PFSK-1 (cell line): ENCODE measurements around the gene SLC24A3.

Source experiments
- FOXP2 ChIP-seq: optimal IDR thresholded peaks from 2 replicates; pipeline ENCODE3; 2011; ENCODE audit warnings: borderline replicate concordance, control low read depth, inconsistent platforms; ENCODE audit not compliant: insufficient read depth; ENCODE audit errors: extremely low read length, extremely low read depth
- POLR2AphosphoS5 ChIP-seq: IDR thresholded peaks from 2 replicates; pipeline ENCODE4 v1.6.1; 2012; ENCODE audit warnings: low read depth, mild to moderate bottlenecking, control low read depth, low read length, moderate library complexity
- SIN3A ChIP-seq: IDR thresholded peaks from 2 replicates; pipeline ENCODE4 v1.6.1; 2012; ENCODE audit warnings: mild to moderate bottlenecking, low read length, moderate library complexity, borderline replicate concordance; ENCODE audit not compliant: insufficient read depth
- TAF1 ChIP-seq: IDR thresholded peaks from 2 replicates; pipeline ENCODE4 v1.6.1; 2012; ENCODE audit warnings: low read length, control low read depth, borderline replicate concordance; ENCODE audit not compliant: insufficient read depth
- TF ChIP-seq, protein P1 (sequence below), 2 experiments: IDR thresholded peaks; 2 replicates each; pipeline versions ENCODE4 v1.6.1 to v1.8.0; 2011 to 2012; ENCODE audit warnings: low read depth in 2 of 2, low read length in 2 of 2, control low read depth in 1 of 2, inconsistent platforms in 1 of 2, mild to moderate bottlenecking in 1 of 2, moderate library complexity in 1 of 2; ENCODE audit not compliant: insufficient read depth in 1 of 2

SLC24A3 gene

DNA sequence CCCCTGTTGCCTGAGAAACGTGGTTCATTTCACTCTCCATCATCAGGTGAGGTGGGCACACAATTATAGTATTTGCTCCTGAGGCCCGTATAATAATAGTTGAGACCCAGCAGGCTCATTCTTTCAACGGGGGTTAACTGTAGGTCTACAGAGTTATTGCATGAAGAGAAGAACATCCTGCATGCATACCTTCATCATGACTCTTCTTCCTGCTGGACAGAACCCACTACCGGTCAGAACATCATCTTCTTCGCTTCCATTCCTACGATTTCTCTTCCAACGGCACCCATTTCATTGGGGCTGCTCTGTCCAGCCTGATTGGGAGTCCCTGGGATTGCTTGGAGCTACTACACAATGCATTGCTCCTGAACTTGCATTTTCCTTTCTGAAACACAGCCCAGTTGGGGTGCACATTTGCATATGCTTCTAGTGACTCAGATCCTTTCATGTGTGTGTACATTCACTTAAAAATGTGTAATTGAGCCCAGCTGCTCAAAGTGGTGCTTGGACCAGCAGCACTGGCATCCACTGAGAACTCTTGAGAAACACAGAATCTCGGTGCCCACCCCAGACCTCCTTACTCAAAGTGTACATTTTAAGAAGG is 57.4 kb downstream of the SLC24A3 start:
- TF ChIP-seq TAF1, result no peak
- TF ChIP-seq, protein P1, sequence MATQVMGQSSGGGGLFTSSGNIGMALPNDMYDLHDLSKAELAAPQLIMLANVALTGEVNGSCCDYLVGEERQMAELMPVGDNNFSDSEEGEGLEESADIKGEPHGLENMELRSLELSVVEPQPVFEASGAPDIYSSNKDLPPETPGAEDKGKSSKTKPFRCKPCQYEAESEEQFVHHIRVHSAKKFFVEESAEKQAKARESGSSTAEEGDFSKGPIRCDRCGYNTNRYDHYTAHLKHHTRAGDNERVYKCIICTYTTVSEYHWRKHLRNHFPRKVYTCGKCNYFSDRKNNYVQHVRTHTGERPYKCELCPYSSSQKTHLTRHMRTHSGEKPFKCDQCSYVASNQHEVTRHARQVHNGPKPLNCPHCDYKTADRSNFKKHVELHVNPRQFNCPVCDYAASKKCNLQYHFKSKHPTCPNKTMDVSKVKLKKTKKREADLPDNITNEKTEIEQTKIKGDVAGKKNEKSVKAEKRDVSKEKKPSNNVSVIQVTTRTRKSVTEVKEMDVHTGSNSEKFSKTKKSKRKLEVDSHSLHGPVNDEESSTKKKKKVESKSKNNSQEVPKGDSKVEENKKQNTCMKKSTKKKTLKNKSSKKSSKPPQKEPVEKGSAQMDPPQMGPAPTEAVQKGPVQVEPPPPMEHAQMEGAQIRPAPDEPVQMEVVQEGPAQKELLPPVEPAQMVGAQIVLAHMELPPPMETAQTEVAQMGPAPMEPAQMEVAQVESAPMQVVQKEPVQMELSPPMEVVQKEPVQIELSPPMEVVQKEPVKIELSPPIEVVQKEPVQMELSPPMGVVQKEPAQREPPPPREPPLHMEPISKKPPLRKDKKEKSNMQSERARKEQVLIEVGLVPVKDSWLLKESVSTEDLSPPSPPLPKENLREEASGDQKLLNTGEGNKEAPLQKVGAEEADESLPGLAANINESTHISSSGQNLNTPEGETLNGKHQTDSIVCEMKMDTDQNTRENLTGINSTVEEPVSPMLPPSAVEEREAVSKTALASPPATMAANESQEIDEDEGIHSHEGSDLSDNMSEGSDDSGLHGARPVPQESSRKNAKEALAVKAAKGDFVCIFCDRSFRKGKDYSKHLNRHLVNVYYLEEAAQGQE (IDR thresholded peaks at IDR 0.05; ENCODE audit: insufficient read depth in 1 of 2, low read depth in 2 of 2, low read length in 2 of 2), result no peak
- no peak for TF ChIP-seq FOXP2
- no peak for TF ChIP-seq SIN3A
- no peak for TF ChIP-seq POLR2AphosphoS5

- TF ChIP-seq POLR2AphosphoS5 (no peak), FOXP2 (no peak), TAF1 (no peak), SIN3A (no peak)
- TF ChIP-seq, protein P1 (IDR thresholded peaks at IDR 0.05; ENCODE audit: insufficient read depth in 1 of 2, low read depth in 2 of 2, low read length in 2 of 2), result no peak
These were observed 59.6 kb downstream of the SLC24A3 start for GRCh38 chr20:19271879-19272651.

DNA sequence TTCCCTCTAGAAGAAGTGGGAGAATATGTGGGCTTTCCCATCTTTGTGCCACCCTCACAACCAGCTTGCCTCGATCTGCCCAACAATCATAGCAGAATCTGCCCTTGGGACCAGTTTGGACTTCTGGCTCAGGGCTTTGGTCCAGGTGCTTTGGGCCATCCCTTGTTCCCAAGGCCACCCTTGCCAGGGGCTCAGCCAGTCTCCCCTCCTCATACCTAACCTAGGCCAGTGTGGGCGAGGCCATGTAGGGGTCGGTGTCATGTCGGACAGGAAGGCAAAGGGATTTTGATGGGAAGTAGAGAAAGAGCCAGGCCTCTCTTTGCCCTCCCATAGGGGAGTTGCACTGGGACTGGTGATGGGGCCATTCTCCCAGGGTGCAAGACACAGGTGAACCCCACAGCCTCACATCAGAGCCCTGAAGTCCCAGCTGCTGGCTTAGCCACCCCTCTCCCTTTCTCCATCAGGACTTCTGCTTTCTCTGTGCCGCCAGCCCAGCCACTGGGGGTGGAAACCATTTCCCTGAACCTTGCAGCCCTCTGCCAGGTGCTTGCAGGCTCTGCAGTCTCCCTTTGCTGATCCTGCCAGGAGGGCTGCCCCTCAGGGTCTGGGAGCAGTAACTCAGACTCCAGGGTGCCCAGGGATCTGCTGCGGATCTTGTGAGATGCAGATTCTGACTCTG is 60.7 kb downstream of the SLC24A3 start:
- TF ChIP-seq TAF1 (no peak), SIN3A (no peak), FOXP2 (no peak), POLR2AphosphoS5 (no peak)
- TF ChIP-seq, protein P1 (IDR thresholded peaks at IDR 0.05; ENCODE audit: insufficient read depth in 1 of 2, low read depth in 2 of 2, low read length in 2 of 2), result no peak

GRCh38 chr20:19274001-19274400 is 61.6 kb downstream of the SLC24A3 start:
- no peak for TF ChIP-seq SIN3A
- TF ChIP-seq, protein P1 (IDR thresholded peaks at IDR 0.05; ENCODE audit: insufficient read depth in 1 of 2, low read depth in 2 of 2, low read length in 2 of 2), result no peak
